GM11168 (cell line): ENCODE results near the gene ATXN2.
"Not testable (repeated sequence)": the region's sequence is repeated elsewhere in the genome, so short reads cannot be mapped to it uniquely, and the experiment has no call there.

Experiments used
- in situ Hi-C: fragments of 300-500 bp; cut with MboI; formaldehyde crosslinking; loops from one replicate; pipeline ENCODE4 v1.12.0; 2022; ENCODE audit warnings: low sequenced_read_pairs; ENCODE audit not compliant: unreplicated experiment

Gene ATXN2

DNA sequence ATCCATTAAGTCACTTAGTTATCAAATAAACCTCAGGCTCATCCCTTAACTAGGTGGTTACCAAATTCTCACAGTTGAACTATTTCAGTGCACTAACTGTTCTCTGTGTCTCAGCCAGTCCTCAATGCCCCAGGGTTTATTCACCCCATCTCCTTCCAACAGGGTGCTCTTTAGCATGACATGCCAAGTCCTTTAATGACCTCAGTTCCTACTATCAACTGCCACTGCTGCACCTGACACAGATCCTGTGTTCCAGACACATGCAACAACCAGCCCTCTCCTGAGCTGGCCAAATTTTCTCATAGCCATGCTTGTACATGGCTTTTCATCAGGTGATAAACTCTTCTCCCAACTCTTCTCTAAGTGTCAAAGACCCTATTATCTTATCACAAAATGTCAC is 80.0 kb downstream of the ATXN2 start:
- in situ Hi-C loops: no loop called here

DNA sequence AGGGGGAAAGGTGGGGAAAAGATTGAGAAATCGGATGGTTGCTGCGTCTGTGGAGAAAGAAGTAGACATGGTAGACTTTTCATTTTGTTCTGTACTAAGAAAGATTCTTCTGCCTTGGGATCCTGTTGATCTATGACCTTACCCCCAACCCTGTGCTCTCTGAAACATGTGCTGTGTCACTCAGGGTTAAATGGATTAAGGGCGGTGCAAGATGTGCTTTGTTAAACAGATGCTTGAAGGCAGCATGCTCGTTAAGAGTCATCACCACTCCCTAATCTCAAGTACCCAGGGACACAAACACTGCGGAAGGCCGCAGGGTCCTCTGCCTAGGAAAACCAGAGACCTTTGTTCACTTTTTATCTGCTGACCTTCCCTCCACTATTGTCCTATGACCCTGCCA is 91.4 kb downstream of the ATXN2 start:
- in situ Hi-C loops: not testable (repeated sequence)

DNA sequence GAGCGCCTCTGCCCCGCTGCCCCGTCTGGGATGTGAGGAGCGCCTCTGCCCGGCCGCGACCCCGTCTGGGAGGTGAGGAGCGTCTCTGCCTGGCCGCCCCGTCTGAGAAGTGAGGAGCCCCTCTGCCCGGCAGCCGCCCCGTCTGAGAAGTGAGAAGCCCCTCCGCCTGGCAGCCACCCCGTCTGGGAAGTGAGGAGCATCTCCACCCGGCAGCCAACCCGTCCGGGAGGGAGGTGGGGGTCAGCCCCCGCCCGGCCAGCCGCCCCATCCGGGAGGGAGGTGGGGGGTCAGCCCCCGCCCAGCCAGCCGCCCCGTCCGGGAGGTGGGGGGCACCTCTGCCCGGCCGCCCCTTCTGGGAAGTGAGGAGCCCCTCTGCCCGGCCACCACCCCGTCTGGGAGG is 91.9 kb downstream of the ATXN2 start:
- in situ Hi-C loops: not testable (repeated sequence)

DNA sequence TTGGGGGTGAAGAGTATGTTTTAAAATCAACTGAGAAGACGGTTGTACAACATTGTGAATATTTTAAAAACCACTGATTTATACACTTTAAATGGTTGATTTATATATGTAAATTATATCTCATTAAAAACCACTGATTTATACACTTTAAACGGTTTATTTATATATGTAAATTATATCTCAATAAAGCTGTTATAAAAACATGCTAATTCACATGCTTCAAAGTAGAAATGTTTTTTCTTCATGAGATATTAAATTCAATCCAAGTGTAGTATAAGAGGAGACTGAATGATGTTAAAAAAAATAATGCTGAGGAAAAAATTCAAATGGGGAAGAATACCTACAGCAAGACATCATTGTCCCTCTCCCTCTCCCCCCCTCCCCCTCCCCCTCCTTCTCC is 92.9 kb downstream of the ATXN2 start:
- in situ Hi-C loops: no loop called here

DNA sequence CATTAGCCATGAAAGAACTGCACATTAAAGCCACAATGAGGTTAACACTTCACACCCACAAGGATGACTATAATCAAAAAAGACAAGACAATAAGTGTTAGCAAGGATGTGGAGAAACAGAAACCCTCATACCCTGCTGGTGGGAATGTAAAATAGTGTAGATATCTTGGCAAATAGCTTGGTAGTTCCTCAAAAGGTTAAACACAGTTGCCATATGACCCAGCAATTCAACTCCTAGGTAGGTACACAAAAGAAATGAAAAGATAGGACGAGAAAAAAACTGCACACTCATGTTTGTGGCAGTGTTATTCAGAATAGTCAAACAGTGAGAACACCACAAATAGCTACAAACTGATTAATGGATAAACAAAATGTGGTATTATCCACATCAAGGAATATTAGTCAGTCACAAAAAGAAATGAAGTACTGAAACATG is 93.5 kb downstream of the ATXN2 start:
- in situ Hi-C loops: no loop called here

DNA sequence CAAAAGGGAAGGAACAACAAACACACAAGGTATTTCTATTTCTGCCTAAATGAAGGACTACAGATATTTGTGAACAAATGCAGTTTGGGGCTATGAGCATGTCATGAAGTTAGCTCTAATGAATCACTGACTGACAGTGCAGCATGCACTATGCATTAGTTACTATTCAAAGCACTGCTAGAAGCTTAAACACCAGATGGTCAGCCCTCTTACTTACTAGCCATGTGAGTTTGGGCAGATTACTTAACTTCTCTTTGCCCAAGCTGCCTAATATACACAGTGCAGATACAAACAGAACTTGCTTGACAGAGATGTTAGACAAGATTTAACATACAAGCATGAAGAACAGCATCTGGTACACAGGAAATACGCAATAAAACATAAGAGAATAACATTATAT is 96.0 kb downstream of the ATXN2 start:
- in situ Hi-C loops: no loop called here

DNA sequence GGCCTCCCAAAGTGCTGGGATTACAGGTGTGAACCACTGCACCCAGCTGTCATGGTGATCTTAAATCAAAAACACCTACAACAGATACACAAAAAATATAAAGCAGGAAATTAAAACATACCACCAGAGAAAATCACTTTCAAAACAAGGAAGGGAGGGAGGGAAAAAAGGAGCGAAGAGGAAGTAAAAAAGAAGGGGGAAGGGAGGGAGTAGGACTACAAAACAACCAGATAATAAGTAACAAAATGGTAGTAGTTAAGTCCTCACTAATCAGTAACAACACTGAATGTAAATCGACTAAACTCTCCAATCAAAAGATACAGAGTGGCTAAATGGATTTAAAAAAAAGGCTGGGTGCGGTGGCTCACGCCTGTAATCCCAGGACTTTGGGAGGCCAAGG is 104.4 kb downstream of the ATXN2 start:
- in situ Hi-C loops: no loop called here

DNA sequence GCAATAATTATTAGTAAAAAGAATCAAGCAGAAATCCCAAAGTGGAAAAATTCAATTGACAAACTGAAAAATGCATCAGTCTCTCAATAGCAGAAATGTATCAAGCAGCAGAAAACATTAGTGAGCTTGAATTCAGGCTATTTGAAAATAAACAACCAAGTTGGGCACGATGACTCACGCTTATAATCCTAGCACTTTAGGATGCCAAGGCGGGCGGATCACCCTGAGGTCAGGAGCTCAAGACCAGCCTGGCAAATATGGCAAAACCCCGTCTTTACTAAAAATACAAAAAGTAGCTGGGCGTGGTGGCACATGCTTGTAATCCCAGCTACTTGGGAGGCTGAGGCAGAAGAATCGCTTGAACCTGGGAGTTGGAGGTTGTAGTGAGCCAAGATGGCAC is 106.1 kb downstream of the ATXN2 start:
- in situ Hi-C loops: not testable (repeated sequence)

DNA sequence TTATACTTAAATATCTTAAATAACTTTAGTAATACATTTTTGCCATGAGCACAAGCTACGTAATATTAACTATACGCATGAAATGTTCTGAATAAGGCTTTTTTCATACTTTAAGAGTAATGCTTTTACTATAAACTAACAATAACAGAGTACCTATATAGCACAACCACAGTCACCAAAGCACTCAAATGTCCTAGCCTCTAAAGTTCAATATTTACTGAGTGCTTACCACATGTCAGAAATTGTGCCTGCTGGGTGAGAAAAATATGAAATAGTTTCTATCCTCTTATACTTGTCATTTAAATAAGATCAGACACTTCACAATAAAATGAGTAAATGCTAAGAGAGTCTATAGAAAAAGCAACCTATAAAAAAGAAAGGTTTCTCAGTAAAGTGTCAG is 110.3 kb downstream of the ATXN2 start:
- in situ Hi-C loops: no loop called here

DNA sequence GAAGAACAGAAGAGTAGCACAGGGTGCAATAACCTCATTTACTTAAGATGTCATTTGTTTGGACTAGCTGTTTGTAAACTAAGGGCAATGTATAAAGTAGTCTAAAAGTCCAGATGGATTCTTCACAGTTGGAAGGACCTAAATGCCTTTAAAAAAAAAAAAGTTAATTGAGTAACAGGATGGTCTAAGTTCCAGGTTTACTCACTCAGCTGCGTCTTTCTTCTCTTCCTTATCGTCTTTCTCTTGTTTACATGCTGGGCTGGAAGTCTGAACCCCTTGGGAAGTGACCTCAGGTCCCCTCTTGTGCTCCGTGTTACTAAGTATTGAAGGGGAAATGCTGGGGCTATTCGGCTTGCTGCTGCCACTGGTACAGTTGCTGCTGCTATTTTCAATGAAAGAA is 110.8 kb downstream of the ATXN2 start:
- in situ Hi-C loops: no loop called here

DNA sequence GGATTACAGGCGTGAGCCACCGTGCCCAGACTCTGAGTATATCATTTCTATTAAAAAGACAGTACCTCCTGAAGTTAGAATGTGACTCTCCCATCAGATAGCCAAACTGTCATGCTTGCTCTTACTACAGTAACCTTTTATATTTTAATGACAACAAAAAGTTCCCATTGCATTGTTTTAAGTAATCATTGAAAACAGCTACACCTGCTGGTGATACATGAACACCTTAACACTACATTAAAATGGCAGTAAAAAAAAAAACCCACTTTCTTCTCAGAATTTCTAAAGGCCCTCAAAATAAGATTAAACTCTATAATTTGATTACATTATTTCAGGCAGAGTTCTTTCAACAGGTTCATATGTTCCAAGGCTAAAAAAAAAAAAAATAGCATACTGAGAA is 116.7 kb downstream of the ATXN2 start:
- in situ Hi-C loops: no loop called here

DNA sequence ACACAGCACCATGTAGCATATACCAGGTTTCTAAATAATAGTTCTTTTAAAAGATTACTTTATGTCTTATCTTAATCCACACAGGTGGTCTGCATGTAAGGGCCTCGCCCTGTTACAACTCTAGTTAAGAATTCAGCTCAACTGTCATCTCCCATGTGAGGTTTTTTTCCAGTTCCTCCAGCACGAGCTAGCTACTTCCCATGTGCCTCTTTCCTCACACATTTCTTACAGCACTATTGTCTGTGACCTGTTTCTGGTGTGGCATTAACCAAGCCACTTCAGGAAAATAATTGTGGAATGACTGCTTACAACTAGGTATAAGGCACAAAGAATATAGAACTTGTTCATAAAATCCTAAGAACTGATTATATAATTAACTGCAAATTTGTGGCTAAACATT is 127.9 kb downstream of the ATXN2 start:
- in situ Hi-C loops: no loop called here

DNA sequence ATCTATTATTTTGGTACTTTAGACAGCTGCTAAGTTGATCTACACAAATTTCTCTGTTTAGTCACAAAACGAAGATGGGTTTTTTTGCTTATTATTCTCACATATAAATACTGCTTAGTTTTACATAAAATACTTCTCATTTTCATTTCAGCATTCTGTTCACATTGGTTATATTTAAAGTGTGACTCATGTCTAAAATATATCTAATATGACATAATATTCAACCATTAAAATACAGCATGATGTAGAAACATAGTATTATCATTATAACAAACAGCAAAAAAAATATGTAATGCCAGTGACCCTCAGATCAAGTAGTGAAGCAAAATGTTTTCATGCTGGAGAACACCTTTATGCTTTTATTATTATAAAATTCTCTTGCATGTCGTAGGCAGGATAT is 129.7 kb downstream of the ATXN2 start:
- in situ Hi-C loops: no loop called here

DNA sequence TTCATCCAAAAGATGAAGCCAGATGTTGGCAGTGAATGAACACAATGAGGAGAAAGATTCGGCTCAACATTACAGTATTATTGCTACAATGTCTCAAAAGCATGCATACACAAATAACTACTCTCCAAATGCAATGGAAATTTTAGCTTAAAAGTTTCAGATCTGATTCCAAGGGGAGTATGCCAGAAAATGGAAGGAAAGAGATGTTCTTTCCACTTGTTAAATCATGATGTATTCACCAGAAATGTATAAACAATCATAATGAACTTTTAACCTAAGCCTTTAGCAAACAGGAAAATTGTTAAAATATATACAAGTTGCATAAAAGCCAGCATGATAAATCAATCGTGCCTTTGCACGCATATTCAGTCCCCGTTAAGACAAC is 131.3 kb downstream of the ATXN2 start:
- in situ Hi-C loops: no loop called here

DNA sequence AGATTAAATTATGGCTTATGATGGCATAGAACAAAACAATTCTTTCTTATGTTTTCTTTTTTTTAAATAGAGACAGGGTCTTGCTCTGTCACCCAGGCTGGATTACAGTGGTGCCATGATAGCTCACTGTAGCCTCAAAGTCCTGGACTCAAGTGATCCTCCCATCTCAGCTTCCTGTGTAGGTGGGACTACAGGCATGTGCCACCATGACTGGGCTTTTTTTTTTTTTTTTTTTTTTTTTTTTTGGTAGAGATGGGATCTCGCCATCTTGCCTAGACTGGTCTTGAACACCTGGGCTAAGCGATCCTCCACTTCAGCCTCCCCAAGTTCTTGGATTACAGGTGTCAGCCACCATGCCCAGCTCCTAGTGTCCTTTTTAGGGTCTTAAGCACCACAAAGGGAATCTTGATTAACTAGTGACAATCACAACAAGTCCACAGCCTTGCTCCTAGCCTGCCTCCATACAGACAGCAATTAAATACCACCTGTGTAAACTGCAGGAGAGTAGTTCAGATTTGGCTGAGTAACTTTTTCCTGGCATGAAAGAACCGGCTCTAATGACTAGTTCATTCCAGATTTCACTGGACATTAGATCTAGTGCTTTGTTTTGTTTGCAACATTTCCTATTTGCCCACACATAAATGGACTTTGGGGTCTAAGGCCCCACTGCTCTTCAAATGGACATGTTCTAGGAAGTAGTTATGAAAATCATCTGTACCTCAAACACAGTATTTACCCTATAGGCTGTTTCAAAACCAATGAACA is 131.8 kb downstream of the ATXN2 start:
- in situ Hi-C loops: no loop called here

DNA sequence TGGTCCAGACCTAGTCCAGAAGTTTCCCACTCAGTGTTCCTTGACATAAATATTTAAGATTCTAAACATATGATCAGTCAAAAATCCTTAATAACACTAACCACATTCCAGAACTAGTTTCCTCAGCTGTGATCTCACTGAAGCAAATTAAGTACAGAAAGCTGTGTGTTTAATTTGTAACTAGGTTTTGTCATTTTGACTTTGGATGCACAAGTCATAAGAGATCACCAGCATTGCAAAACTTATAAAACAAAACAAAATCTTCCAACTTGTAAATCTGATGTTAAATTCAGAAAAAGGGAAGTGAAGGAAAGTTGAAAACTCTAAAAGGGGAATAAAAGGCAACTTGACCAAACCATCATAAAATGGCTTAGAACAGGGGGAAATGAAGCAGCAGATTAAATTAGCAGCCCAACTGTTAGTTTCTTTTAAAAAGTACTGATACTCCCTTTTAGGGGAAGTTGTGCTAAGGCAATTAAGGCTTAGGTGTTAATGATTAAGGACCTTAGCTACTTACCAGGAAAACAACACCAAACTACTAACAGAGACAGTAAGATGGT is 136.8 kb downstream of the ATXN2 start:
- in situ Hi-C loops: no loop called here

DNA sequence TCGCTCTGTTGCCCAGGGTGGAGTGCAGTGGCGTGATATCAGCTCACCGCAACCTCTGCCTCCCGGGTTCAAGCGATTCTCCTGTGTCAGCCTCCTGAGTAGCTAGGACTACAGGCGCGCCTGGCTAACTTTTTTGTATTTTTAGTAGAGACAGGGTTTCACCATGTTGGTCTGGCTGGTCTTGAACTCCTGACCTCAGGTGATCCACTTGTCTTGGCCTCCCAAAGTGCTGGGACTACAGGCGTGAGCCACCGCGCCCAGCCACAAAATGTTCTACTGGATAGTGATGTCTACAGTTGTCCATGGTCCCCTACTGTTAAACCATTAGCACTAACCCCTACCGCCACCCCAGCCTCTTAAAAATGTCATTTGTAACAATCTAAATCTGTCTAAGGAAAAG is 139.0 kb downstream of the ATXN2 start:
- in situ Hi-C loops: not testable (repeated sequence)

DNA sequence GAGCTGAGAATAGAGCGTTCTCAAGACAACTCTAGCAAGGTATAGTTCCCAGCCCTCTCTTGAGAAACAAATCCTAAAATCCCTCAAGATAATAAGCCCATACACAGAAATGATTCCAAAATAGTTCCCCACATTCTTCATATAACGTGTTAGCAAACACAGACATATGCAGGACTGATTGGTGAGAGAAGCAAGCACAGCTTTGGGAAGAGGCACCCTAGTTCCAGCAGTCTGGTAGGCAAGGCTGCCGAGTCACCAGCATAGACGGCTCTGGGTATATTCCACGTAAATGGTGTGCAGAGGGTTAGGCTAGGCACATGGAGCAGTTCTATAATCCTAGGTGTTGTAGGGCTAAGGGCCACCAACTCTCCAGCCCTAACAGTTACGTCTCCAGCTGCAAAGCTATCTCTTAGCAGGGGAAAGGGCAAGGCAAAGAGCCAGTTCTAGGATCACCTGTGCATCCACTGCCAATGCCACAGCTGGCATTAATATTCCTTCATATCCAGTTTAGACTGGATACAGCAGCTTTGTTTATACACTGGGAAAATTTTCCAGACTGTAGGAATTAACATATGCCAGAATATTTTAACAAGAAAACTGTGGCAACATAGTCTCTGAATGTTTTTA is 140.5 kb downstream of the ATXN2 start:
- in situ Hi-C loops: no loop called here

DNA sequence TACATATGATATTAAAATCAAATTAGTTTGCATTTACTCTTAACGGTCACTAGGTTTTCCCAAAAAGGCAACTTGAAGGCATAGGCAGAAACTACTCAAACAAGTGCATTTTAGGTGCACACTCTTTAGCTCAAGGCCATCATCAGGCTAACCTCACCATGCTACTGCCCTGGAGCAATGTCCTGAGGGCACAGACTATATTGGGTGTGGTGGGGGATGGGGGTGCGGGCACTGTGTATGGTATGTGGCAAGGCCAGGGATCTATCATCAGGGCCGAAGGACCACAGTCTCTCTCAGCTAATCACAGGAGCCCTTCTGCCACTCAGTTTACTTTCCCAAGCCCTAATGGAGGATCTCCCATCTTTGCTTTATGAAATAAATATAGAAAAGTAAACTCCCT is 141.5 kb downstream of the ATXN2 start:
- in situ Hi-C loops: no loop called here

DNA sequence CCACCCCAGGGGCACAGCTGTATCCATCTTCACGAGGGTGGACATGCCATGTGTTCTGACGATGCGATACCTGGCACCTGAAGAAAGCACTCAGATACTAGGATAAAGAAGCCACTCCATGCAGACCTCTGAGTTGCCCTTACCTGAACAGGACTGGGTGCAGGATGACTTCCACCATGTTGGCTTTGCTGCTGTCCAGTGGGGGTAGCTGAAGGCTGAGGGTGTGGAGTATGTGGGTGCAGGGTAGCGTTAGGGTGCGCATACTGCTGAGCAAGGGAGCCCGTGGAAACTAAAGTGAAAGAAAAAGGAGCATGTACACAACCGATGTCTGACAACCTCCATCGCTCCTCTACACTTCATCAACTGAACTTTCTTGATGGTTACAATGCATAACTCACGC is 142.0 kb downstream of the ATXN2 start:
- in situ Hi-C loops: no loop called here

DNA sequence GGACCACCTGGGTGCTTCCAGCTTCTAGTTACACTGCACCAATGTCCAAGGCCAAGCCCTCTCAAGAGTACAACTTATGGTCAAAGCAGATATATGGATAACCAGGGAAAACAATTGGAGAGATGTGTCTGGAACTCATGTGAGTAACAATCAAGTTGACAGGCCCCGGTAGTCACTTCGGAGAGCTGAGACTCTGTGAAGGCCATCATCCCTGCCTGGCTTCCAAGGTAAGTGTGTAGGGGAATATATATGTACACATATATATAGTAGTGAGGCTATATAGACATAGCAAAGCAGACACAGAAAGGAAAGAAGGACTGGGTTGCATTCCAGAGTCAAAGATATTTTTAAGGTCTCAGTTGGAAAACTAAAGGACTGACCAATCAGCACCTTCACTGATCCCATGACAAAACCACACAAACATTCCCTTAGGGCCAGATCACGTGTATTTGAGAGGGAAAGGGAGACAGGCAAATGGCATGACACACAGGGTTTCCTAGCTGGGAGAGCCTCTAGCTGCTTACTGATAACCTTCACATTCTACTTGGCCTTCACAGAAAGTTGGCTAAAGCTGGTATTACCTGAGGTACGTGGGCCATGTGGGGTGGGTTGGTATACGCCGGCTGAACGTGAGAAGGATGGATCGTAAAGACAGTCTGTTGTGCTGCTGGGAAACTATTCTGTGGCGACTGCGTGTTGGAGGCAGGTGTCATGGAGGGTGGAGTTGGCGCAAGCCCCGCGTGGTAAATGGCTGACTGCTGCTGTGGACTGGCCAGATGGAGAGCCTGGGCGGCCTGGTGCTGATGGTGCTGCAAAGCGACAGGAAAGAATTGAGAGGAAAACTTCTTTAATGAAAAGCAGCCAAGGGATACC is 143.4 kb downstream of the ATXN2 start:
- in situ Hi-C loops: no loop called here
